GM11168 (cell line): Measurements from ENCODE around the gene SEMA6A.

Experiments
- in situ Hi-C: fragments of 300-500 bp; cut with MboI; formaldehyde crosslinking; loops from one replicate; pipeline ENCODE4 v1.12.0; 2022; ENCODE audit warnings: low sequenced_read_pairs; ENCODE audit not compliant: unreplicated experiment

The SEMA6A gene

DNA sequence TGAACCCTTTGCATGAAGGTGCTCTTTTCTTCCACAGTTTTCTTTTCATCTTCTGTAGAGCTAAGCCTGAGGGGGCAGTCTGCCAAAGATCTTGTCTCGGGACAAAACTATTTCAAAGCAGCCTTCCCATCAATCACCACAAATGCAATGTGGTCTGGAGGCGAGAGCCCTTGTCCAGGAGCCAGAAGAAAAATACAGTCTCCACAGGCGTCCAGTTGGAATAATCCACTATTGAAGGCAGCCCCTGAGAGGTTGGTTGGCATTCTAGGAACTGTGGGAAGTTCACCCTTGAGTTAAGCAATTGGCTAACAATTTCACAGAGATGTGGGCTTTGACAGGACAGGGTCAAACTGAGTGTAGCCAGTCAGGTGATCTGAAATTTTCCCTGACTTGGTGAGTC, 72.0 kb downstream of the SEMA6A start:
- in situ Hi-C loops, result no loop called here

DNA sequence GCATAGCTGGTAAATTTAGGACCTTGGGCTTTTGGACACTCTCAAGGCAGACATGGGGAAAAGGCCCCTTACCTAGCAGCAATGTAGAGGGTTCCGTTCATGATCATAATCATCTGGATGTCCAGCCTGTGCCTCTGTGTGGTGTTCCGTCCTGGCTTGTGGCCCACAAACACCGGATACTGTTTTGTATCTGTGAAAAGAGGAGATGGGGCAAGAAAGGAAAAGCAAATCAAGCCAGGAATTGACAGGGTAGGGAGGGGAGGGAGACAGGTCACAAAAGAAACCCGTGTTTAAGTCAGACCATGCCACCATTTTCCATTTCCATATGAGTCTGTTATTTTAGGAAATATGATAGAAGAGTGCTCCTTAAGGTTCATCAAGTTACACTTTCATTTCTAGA, 72.5 kb downstream of the SEMA6A start:
- in situ Hi-C loops, result no loop called here

DNA sequence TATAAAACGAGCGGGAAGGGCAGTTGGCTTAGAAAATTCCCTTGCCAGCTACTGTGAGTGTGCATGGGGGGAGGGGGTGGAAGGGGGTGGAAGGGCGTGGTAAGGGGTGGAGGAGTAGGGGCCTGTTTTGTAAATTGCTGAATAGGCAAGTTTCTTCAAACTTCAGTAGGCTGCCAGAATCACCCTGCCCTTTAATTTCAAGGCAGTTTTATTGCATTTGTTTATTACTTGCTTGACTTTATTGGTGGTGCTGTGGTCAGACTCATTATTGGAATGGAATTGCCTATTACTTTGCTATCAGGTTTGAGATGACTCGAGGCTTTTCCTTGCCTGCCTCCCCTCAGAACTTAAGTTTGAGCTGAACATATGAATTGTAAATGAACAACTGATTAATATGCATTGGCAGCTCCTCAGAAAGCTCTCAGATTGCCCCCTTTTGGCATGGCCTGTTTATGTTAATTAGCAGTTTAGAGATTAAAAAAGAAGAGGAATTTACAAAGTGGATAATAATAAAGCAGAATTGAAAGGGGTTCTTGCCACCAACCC, 76.0 kb downstream of the SEMA6A start:
- in situ Hi-C loops, result no loop called here

DNA sequence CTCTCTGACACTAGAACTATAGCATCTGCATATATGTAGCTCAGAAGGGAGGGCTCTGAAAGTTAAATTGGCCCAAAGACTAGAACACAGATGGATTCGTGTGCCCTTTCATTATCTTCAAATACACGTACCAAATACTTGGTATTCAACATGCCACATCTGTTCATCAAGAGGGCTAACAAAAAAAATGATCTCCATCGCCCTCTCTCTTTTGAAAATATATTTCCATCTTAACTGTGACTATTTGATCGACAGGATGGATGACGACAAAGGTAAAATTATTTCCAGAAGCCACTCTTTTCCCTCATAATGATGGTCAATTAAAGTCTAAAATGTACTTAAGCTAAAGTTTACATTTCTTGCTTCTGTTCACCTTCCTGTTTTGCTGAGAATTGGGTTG, 77.0 kb downstream of the SEMA6A start:
- in situ Hi-C loops, result no loop called here

DNA sequence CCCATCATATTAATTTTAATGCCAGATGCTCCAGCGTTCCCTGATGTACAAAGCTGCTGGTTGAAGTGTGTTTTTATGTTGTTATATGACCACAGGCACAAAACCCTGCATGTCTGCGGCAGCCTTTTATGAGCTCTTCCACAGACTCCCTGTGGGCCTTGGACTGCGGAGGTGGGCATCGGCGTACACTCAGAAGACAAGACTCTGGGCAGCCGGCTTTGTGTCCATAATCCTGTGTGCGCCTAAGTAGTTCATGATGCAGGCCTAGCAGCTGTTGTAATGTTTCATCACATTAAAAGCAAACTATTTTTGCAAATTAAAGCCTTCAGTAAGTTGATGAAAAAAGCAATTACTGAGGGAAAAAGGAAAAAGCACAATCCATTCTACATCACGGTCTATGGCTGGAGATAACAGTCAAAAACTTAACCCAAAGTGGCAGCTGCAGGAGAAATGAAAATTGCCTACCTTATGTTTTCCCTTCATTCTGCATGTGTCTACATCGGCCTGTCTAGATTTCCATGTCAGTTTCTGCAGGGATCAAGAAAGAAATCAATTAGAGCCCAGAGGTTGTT, 78.8 kb downstream of the SEMA6A start:
- in situ Hi-C loops, result no loop called here

DNA sequence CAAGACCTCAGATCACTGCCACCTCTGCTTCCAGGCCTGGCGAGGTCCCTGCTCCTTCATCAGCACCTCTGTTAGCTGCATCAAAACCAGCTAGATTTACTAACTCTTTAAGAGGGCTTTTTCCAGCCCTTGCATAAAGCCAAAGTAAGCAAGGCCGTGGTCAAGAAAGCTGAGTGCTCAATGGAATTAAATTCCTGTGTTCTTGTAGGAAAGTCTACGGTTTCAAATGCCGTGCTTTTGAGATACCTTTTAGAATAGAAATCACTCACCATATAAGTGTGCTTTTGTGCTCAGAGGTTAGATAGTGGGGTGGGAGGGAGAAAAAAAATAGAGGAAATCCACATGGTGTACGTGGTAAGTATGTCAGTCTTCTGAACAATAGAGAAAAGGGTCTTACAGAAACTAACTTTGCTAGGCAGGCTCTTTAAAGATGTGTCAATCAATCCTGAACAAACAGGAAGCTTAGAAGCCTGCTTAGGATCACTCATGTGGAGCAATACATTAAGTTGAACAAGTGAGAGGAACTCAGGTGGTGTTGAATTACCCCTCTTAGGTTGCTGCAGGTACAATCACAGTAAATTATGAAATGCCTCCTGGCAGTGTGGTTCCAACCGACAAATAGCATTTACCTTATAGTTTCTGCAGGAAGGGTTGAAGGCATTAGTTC, 79.7 kb downstream of the SEMA6A start:
- in situ Hi-C loops, result no loop called here

DNA sequence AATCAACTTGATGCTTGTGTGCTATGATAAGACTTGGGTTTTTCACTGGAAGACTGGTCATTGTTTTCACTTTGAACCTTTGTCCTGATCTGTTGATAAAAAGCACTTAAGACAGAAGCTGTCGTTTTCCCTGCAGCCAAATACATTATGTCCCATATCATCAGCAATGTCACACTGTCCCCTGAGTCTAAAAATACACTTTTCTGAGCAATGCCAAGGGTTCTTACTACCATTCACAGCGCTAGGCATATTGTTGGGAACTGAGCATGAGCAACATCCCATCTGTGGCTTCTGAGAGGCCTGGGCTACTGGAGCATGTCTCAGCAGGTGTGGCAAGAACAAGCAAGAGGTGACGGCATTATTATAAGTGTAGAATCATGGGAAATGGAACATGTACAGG, 81.8 kb downstream of the SEMA6A start:
- in situ Hi-C loops, result no loop called here

DNA sequence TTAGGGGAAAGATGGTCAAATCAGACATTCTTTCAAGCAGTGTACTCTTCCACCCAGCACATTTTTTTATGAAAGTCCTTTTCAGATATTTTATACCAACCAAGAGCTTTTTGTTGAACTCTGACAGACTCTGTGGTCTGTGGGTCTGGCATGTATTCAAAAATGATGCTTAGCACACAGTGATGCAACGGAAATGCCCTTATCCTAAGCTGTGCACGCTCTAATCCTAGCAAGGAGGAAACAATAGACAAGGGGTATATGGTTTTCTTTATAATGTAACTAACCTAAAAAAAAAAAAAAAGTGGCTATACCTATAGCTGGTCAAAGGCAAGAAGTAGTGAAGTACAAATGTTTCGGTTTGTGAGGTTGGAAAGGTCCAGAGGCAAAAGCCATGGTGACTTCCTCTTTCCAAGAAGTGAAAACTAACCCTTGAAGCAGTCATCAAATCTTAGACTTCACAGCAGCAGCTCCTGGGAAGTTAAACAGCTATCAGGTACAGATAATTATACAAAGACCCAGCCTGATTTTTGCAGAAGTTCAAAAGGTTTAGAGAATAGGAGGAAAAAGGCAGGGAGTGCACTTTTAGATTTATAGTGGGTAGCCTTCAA, 82.5 kb downstream of the SEMA6A start:
- in situ Hi-C loops, result no loop called here

DNA sequence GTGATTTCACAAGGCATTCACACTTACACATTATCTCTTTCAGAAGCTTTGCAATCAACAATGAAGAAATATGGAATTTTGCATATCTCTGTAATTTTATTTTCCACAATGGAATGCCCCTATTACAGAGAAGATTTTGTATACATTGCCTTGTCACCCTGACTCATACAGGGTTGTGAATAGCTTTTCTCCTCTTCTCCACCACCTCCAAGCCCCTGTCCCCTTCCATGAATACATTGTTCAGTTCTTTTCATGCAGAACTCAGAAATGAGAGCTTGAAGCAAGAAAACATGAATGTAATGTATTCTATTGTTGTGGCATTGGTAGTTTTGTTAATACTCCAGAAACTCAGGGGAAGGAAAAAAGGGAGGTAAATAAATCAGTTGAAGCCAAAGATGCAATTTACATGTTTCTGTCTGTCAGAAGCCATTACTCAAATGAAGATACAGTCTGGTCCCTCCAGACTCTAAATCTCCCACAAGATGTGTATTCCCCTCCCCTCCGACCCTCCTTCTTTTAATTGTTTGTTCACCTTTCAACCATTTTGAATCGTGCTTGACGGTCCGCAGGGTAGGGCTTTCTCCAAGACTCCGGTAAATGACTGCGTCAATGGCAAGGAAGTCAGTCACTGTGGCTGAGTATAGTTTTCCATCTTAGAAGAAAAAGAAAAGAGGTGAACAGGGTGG, 86.1 kb downstream of the SEMA6A start:
- in situ Hi-C loops, result no loop called here

DNA sequence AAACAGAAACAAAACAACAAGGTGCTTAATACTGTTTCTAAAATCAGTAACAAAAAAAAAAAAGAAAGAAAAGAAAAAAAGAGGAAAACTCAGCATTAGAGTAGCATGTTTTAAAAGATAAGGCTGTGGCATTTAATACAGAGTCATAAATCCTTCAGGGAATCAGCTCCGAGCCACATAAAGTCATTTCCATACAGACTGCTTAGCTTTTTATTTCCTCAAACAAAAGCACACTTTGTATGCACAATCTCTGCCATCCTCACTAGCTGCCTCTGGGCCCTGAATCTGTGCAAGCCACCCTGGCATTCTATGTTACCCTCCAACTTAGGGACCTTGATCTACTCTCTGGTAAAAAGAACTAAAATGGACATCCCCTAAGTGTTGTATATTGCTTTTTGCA, 87.6 kb downstream of the SEMA6A start:
- in situ Hi-C loops, result no loop called here

DNA sequence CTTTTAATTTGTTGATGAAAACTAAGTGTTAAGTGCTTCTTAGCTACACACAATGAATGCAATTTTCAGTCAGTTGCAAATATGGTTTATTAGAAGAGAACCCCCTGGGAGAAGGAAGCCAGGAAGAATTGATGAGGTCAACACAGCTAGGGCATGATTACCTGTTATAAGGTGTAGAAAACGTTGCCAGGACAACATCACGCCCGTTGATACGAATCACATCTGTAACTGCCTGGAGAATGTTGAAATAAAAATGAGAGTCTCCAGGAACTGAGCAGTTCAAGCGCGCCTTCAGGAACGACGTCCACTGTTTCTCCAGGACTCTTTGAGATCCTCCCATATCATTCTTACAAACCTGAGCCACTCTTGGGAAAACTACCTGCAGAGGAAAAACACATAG, 88.0 kb downstream of the SEMA6A start:
- in situ Hi-C loops, result no loop called here

DNA sequence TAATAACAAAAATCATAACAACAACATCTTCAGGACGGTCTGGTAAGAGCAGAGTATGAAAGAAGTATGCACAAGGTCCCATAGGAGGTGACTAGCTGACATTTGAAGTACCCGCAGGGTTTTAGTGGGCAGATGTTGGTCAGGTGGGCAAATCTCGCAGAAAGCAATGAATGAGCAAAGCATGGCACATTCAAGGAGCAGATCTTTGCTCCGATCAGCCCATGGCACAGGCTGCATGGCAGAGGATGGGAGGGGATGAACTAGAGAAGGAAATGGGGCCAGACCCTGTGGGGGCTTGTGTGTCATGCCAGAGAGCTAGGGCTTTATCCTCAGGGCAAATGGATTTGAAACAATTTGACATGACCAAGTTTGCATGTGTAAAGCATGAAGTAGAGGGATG, 90.0 kb downstream of the SEMA6A start:
- in situ Hi-C loops, result no loop called here

DNA sequence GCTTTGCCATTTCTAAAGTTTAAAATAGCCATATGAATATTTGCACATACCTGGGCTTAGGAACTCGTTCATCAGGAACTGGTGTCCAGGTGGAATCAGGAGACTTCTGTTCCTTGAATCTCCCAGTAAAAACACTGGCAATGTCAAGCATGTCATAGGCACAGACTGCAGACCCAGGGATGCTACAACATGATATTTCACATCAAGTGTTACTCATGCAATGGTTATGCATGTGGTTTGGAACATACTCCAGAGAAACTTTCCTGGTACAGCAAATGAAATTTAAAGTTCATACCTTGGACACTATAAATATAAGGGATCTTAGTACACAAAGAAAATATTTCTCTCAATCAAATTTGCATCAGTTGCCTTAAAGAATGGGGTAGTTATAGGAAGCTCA, 92.2 kb downstream of the SEMA6A start:
- in situ Hi-C loops, result no loop called here

DNA sequence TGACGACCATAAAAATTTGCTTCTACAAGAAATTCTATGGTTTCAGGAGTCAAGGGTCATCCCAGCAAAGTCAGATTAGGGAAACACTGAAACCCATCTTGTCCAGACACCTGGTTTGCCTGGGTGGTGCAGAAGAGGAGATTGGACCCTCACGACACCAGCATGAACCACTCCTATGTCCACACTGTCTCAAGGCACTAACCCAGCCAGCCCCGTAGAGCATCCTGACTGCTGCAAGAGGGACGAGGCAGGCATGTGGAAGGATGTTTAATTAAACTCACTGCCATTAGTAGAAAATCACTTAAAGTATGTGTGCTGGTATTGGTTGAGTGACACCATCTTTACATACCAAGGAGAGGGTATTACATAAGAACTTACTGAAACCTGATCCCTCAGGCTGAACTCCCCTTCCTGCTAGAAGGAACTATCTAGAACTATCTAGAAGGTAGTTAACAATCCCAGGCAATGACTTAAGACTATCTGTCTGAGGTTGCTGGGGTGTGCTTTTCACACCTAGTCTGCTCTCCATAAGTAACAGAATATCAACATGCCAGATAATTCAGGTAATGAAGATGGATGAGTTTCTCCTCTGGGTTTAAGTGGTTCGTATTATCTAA, 93.6 kb downstream of the SEMA6A start:
- in situ Hi-C loops, result no loop called here

DNA sequence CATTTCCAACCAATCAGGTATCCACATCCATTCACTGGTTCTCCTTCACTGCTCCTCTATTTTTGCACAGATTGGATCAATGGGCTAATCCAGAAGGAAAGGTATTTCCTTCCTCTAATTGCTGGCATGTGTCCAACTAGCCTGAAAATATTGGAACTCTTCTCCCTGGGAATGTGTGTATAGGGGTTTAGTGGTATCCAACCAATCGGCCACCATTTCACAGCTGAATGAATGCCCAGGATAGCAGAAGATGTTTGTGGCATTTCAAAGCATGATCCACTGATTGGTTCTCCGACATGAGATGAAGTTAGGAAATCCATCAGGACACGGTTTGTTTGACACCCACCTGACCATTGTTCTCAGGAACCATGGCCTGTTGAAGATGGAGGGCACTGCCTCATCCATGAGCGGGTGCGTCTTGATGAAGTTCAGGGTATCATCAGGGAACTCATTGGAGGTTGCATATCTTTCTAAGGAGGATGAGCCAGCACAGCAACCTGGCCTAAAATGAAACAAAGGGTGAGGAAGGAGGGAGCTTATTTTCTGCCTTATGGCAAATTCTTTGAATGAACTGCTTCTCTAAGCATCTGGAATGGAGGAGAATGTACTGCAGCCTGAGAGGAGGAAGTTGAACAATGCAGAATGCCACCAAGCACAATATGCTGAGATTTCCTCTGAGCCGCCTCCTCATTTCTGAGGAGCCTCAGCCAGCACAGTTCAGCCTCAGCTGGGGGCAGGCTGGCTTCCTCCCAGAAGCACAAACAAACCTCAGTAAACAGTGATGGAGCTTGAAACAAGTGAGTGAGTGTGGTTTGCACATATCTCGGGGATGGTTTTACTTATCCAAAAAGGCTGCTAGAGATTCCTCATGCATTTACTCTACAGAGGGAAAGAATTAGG, 94.6 kb downstream of the SEMA6A start:
- in situ Hi-C loops, result no loop called here

DNA sequence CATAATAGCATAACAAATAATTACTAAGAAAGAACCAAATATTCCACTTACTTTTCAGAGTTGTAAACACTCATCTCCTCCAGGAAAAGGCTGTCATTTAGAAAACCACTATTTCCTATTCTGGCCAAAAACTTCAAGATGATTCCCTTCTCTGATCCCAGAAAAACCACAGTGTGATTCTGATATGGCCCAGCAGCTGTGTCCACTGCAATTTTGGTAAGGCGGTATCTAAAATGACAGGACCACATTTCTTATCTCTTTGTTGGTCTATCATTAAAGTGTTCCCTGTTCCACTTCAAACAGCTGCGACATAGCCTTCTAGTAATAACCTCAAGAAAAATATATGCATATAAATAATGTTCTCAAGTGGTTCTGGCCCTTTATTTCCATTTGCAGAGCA, 96.1 kb downstream of the SEMA6A start:
- in situ Hi-C loops, result no loop called here

DNA sequence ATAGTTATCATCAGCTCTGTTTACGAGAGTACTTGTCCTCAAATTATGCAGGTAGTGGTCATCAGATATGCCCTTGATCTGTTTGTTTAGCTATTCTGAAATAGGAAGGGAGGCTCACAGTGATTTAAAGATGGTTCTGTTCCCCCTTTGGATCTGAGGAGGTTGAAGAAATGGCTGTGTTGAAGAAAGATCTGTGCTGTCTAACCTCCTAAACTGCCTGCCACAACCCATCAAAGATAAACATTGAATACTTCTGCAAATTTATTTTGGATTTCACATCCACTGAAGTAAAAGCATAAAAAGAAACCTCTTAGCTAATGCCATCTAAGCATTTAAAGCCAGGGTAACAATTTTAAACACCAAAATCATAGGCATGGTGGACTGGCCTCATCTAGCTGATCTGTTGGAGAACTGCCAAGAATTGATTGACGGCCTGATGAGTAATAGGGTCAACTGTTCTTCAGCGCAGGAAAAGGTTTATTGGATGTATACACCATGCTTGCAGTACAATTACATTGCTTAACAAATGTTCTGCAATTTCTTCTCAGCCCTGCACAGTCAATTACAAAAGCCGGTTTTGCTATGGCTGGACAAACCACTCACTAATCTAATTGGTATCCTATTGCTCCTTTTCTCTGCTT, 97.6 kb downstream of the SEMA6A start:
- in situ Hi-C loops, result no loop called here

DNA sequence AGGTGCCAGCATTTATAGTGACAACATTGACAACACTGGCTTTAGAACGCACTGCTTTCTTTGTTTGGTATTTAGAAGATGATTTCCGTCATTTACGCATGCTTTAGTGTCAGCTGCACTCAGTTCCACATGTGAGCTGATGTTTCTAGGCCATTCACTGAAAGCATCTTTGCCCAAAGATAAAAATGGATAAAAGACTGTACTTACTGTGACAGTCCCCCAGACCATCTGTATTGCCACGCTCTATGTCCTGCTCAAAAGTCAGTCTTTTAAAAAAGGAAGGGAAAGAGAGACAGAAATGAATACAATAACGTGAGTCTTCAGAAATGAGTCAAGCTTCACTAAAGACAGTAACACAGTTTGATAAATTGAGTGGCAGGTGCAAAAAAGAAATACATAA, 99.3 kb downstream of the SEMA6A start:
- in situ Hi-C loops, result no loop called here

DNA sequence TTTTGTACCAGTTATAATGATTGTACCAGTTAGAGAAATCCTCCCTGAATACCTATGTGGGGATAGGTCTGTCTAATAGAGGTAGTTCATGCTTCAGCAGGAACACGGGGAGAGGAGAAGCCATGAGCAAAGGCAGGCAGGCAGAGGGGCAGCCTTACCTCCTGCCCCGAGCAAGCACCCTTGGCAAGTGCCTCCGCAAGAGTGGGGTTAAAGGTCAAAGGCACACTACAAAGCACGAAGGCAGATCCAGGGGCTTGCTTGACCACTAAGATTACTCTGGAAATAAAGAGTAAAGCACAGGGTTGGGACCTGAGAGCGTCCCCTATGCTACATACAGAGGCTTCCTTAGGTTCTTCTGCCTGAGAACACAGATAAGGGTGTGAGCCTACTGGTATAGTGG, 100.9 kb downstream of the SEMA6A start:
- in situ Hi-C loops, result no loop called here
